Vagina (tissue), 2 donors: ENCODE data around the gene FAM50A.

Source experiments
- CTCF ChIP-seq, 3 experiments: fragments of 450-650 bp in 2 of 3; fragments of 200-600 bp in 1 of 3; sonication (generic) in 1 of 3; IDR thresholded peaks; one replicate each; pipeline ENCODE4 v1.5.1; 2017 to 2019; ENCODE audit warnings: antibody characterized with exemption in 3 of 3, mild to moderate bottlenecking in 2 of 3, moderate library complexity in 2 of 3
- POLR2A ChIP-seq, 2 donors: fragments of 450-650 bp; IDR thresholded peaks; one replicate each; pipeline ENCODE4 v1.6.1; 2017; ENCODE audit warnings: antibody characterized with exemption in 2 of 2, mild to moderate bottlenecking in 2 of 2, moderate library complexity in 2 of 2

GRCh38 chrX:154463611-154464220 is 19.8 kb downstream of the FAM50A start:
- TF ChIP-seq CTCF (IDR thresholded peaks at IDR 0.05) = no peak
- TF ChIP-seq POLR2A (IDR thresholded peaks at IDR 0.05) = no peak
